Measurements from ENCODE around the gene RAD50. TPM values are rescaled to one million over a fixed set of nuclear protein-coding genes. Genes with fewer than 3 reads are reported as not detected.

The RAD50 gene
- total RNA-seq, 2 experiments from 2014 or later = 33.3 to 38.5 TPM

GRCh38 chr5:132667761-132668705 is 111.3 kb downstream of the RAD50 start:
- ChIA-PET POLR2A (no interaction called here), CTCF (no interaction called here)
- Mint-ChIP-seq H3K27ac (no peak overlapping the region), H3K4me3 (no peak overlapping the region), H3K9me3 (no peaks in the 10 kb centered on the region), H3K36me3 (ENCODE audit: low read depth) (no peaks in the 10 kb centered on the region), H3K4me1 (peaks cover 19% of the 10 kb centered on the region), H3K27me3 (no peaks in the 10 kb centered on the region)
- no peak for DNase-seq

GRCh38 chr5:132668706-132669454 is 112.1 kb downstream of the RAD50 start:
- DNase-seq = no peak
- no peak overlapping the region for H3K27ac Mint-ChIP-seq
- no peaks in the 10 kb centered on the region for H3K36me3 Mint-ChIP-seq (ENCODE audit: low read depth)
- POLR2A ChIA-PET = no interaction called here
- H3K27me3 Mint-ChIP-seq = no peaks in the 10 kb centered on the region
- no peak overlapping the region for H3K4me3 Mint-ChIP-seq
- CTCF ChIA-PET = interaction anchor here (1.6 kb wide), 1 partner anchor 17 kb away, joined by 3 read pairs; no protein-coding TSS in a partner anchor
- H3K9me3 Mint-ChIP-seq = no peaks in the 10 kb centered on the region
- peaks cover 12% of the 10 kb centered on the region for H3K4me1 Mint-ChIP-seq

DNA sequence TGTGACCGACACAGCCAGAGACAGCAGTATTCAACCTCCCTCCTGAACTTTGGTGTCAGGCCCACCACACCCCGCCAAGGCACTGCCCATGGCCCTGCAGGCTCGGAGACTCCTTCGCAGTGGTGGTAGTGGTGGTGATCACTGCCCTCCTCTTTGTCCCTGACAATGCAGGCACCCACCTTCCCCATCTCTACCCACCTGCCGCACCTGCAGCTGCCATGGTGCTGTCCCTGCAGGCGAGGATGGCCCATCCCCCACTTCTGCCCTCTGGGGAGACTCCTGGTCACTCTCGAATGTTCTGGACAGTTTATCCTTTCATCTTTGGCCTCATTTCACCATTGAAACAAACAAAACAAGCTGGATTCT is 112.7 kb downstream of the RAD50 start:
- Mint-ChIP-seq H3K4me1 (peaks cover 13% of the 10 kb centered on the region), H3K27me3 (no peaks in the 10 kb centered on the region), H3K27ac (no peak overlapping the region), H3K4me3 (no peak overlapping the region), H3K36me3 (ENCODE audit: low read depth) (no peaks in the 10 kb centered on the region), H3K9me3 (no peaks in the 10 kb centered on the region)
- ChIA-PET POLR2A (no interaction called here), CTCF (interaction anchor here (1.1 to 1.6 kb wide), 3 partner anchors 10 to 19 kb away, joined by 3 to 6 read pairs (median 3); no protein-coding TSS in a partner anchor)
- no peak for DNase-seq

- Mint-ChIP-seq H3K9me3 (no peaks in the 10 kb centered on the region), H3K4me3 (no peak overlapping the region), H3K36me3 (ENCODE audit: low read depth) (no peaks in the 10 kb centered on the region), H3K4me1 (peaks cover 17% of the 10 kb centered on the region), H3K27me3 (no peaks in the 10 kb centered on the region), H3K27ac (no peak overlapping the region)
- DNase-seq = no peak
- ChIA-PET POLR2A (no interaction called here), CTCF (interaction anchor here (0.6 to 1.6 kb wide), 4 partner anchors 9 to 302 kb away, joined by 3 to 6 read pairs (median 3); no protein-coding TSS in a partner anchor)
Measured at GRCh38 chr5:132669966-132670882, 113.4 kb downstream of the RAD50 start.

- CTCF ChIA-PET = interaction anchor here (0.6 to 1.6 kb wide), 2 partner anchors 8 to 303 kb away, joined by 3 to 6 read pairs; no protein-coding TSS in a partner anchor
- no peaks in the 10 kb centered on the region for H3K9me3 Mint-ChIP-seq
- no peaks in the 10 kb centered on the region for H3K27me3 Mint-ChIP-seq
- POLR2A ChIA-PET = no interaction called here
- DNase-seq = no peak
- peaks cover 24% of the 10 kb centered on the region for H3K4me1 Mint-ChIP-seq
- no peaks in the 10 kb centered on the region for H3K36me3 Mint-ChIP-seq (ENCODE audit: low read depth)
- no peak overlapping the region for H3K4me3 Mint-ChIP-seq
- H3K27ac Mint-ChIP-seq = no peak overlapping the region
Measured at GRCh38 chr5:132671000-132671399, 114.2 kb downstream of the RAD50 start.

DNA sequence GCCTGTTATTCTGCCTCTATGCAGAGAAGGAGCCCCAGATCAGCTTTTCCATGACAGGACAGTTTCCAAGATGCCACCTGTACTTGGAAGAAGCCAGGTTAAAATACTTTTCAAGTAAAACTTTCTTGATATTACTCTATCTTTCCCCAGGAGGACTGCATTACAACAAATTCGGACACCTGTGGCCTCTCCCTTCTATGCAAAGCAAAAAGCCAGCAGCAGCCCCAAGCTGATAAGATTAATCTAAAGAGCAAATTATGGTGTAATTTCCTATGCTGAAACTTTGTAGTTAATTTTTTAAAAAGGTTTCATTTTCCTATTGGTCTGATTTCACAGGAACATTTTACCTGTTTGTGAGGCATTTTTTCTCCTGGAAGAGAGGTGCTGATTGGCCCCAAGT is 116.7 kb downstream of the RAD50 start:
- H3K9me3 Mint-ChIP-seq = no peaks in the 10 kb centered on the region
- no peaks in the 10 kb centered on the region for H3K27me3 Mint-ChIP-seq
- POLR2A ChIA-PET = interaction anchor here (0.6 kb wide), 1 partner anchor 504 kb away, joined by 3 read pairs; no protein-coding TSS in a partner anchor
- no peak for DNase-seq
- H3K4me1 Mint-ChIP-seq = peaks cover 26% of the 10 kb centered on the region
- CTCF ChIA-PET = interaction anchor here (0.6 to 1.8 kb wide), 6 partner anchors 8 to 1920 kb away, joined by 3 to 6 read pairs (median 4); no protein-coding TSS in a partner anchor
- H3K4me3 Mint-ChIP-seq = no peak overlapping the region
- H3K27ac Mint-ChIP-seq = no peak overlapping the region
- no peaks in the 10 kb centered on the region for H3K36me3 Mint-ChIP-seq (ENCODE audit: low read depth)

- Mint-ChIP-seq H3K4me3 (no peak within 1 kb of the TSS), H3K9me3 (no peaks in the 10 kb centered on the region), H3K36me3 (ENCODE audit: low read depth) (no peaks in the 10 kb centered on the region), H3K27me3 (no peaks in the 10 kb centered on the region), H3K27ac (peak within 1 kb of the TSS; percentile 55), H3K4me1 (peaks cover 26% of the 10 kb centered on the region)
- no peak for DNase-seq
- CTCF ChIA-PET = interaction anchor here (0.6 to 1.9 kb wide), 9 partner anchors 8 to 1919 kb away, joined by 3 to 6 read pairs (median 3); no protein-coding TSS in a partner anchor
- POLR2A ChIA-PET = no interaction called here
Measured at GRCh38 chr5:132673939-132674630, 117.3 kb downstream of the RAD50 start, which contains the start of gene IL4. TSS of gene IL4 (plus strand) at chr5:132673989. CDS start at chr5:132674051, 62 bp downstream.

GRCh38 chr5:132674671-132675506 is 118.1 kb downstream of the RAD50 start:
- POLR2A ChIA-PET = interaction anchor here (0.6 kb wide), 2 partner anchors 50 to 92 kb away, joined by 3 to 4 read pairs; no protein-coding TSS in a partner anchor
- H3K27me3 Mint-ChIP-seq = no peaks in the 10 kb centered on the region
- CTCF ChIA-PET = interaction anchor here (0.6 to 2.2 kb wide), 10 partner anchors 8 to 328 kb away, joined by 3 to 8 read pairs (median 3); no protein-coding TSS in a partner anchor
- no peaks in the 10 kb centered on the region for H3K9me3 Mint-ChIP-seq
- H3K27ac Mint-ChIP-seq = peak overlapping the region; percentile 55
- no peak overlapping the region for H3K4me3 Mint-ChIP-seq
- no peak for DNase-seq
- no peaks in the 10 kb centered on the region for H3K36me3 Mint-ChIP-seq (ENCODE audit: low read depth)
- peaks cover 26% of the 10 kb centered on the region for H3K4me1 Mint-ChIP-seq

GRCh38 chr5:132675936-132676689 is 119.3 kb downstream of the RAD50 start:
- CTCF ChIA-PET = interaction anchor here (0.6 to 2.2 kb wide), 8 partner anchors 9 to 329 kb away, joined by 3 to 8 read pairs (median 3); partner anchors contain the start of gene IL13
- DNase-seq = no peak
- Mint-ChIP-seq H3K4me3 (no peak overlapping the region), H3K9me3 (no peaks in the 10 kb centered on the region), H3K36me3 (ENCODE audit: low read depth) (no peaks in the 10 kb centered on the region), H3K4me1 (peaks cover 26% of the 10 kb centered on the region), H3K27me3 (no peaks in the 10 kb centered on the region), H3K27ac (no peak overlapping the region)
- POLR2A ChIA-PET = no interaction called here

- POLR2A ChIA-PET = no interaction called here
- Mint-ChIP-seq H3K4me1 (peaks cover 26% of the 10 kb centered on the region), H3K9me3 (no peaks in the 10 kb centered on the region), H3K27me3 (no peaks in the 10 kb centered on the region), H3K36me3 (ENCODE audit: low read depth) (no peaks in the 10 kb centered on the region), H3K4me3 (no peak overlapping the region), H3K27ac (no peak overlapping the region)
- no peak for DNase-seq
- CTCF ChIA-PET = interaction anchor here (1.0 to 2.2 kb wide), 5 partner anchors 10 to 96 kb away, joined by 3 to 8 read pairs (median 5); partner anchors contain the start of gene IL13
Measured at GRCh38 chr5:132677191-132677590, 120.4 kb downstream of the RAD50 start.
